ENCODE results near the gene MAMDC4. TPM values are rescaled to one million over a fixed set of nuclear protein-coding genes. Genes with fewer than 3 reads are reported as not detected.

Gene MAMDC4
- polyA plus RNA-seq, 1 experiment, result 0.63 TPM

GRCh38 chr9:136860529-136860928 is 8.4 kb downstream of the MAMDC4 start:
- POLR2A ChIA-PET, result no interaction called here
- no peak overlapping the region for H3K27ac ChIP-seq (ENCODE audit: low read depth, low read length)
- CTCF ChIA-PET, result interaction anchor here (1.2 kb wide), 1 partner anchor 18 kb away, joined by 3 read pairs; the partner anchor contains the start of gene AJM1

DNA sequence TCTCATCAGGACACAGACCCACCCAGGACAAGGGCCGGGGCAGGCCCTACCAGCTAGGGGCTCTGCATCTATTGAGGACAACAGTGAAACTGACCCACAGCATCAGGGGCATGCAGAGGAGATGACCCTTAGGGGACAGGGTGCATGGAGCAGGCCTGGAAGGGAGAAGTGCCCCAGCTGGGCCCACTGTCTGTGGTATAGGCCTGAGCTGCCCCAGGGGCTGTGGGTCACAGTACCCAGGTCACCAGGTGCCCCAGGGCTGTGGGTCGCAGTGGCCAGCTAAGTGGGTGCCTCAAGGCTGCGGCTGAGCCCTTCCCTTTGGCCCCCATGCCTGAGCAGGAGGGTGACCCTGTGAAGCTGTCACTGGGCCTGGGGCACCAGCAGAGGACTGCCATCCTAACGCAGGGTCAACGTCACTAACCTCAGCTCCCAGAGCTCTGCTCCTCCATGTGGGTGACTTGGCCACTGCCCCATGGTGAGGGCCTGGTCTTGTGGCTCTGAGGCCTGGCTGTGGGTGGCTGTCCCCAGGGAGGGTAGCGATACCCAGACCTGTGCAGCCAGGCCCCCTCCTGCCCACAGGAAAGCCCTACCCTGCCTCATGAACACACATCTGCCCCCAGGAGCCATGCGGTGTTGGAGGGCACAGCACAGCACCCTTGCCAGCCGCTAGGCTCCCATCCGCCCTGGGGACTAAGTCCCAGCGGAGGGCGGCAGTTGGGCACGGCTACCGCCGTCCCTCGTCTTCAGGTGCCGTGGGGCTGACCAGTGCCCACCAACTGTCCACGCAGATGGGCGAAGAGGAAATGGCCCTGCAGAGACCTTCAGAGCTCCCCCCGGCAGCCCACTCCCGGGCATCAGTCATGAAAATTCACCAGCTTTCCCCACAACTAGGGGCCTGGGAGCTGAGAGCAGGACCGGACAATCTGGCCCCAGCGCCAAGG is 9.1 kb downstream of the MAMDC4 start:
- Histone ChIP-seq H3K9me3 (ENCODE audit: control insufficient read depth, insufficient read depth, low read length) (no peaks in the 10 kb centered on the region), H3K27me3 (ENCODE audit: control insufficient read depth, insufficient read depth, low read length) (no peaks in the 10 kb centered on the region), H3K27ac (ENCODE audit: low read depth, low read length) (no peak overlapping the region), H3K4me3 (ENCODE audit: low read depth, low read length) (no peak overlapping the region)
- ChIA-PET CTCF (interaction anchor here (1.2 kb wide), 1 partner anchor 19 kb away, joined by 3 read pairs; the partner anchor contains the start of gene AJM1), POLR2A (interaction anchor here (0.9 kb wide), 1 partner anchor 13 kb away, joined by 3 read pairs; no protein-coding TSS in a partner anchor)
- TF ChIP-seq CTCF (IDR thresholded peaks at IDR 0.05; ENCODE audit: low read depth, low read length), result no peak
- no peak for DNase-seq (ENCODE audit: low read depth, low spot score)

More at GRCh38 chr9:136860529-136860928, 8.4 kb downstream of the MAMDC4 start:
- no peaks in the 10 kb centered on the region for H3K9me3 ChIP-seq (ENCODE audit: control insufficient read depth, insufficient read depth, low read length)
- H3K4me3 ChIP-seq (ENCODE audit: low read depth, low read length), result no peak overlapping the region
- no peak for TF ChIP-seq CTCF (IDR thresholded peaks at IDR 0.05; ENCODE audit: low read depth, low read length)
- no peaks in the 10 kb centered on the region for H3K27me3 ChIP-seq (ENCODE audit: control insufficient read depth, insufficient read depth, low read length)
- DNase-seq (ENCODE audit: low read depth, low spot score), result no peak

GRCh38 chr9:136861874-136862457 is 9.8 kb downstream of the MAMDC4 start:
- POLR2A ChIA-PET, result interaction anchor here (0.9 kb wide), 1 partner anchor 13 kb away, joined by 3 read pairs; no protein-coding TSS in a partner anchor

DNA sequence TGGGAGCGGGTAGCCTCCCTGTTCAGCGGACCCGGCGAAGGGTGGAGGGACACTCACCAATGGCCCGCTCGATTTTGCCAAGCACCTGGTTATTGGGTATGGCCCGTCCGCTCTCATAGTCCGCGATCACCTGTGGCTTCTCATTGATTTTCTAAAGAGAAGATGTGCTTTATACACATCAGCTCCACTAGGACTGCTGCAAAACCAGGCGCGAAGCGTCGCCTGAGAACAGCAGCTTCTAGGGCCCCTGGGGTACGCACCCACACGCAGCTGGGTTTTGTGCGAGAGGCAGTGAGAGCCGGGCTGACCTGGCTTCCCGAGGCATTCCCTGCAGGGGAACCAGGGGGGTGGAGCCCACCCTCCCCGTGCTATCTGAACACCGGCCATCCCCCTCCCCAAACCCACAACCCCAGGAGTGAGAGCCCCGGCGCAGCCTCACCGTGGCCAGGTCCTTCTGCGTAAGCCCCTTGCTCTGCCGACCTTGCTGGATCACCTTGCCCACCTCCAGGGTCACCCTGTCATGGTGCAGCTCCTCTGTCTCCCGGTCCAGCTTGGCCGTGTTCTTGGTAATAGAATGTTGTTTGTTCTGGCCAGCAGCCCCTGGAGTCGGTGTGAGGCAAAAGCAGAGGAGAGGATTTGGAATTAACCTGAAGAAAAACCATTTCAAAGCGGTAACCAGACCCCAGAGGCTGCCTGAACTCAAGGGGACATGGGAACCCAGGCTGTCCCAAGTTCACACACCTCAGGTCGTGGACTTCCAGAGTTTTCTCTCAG is 10.9 kb downstream of the MAMDC4 start:
- peaks cover 11% of the 10 kb centered on the region for H3K9me3 ChIP-seq (ENCODE audit: control insufficient read depth, insufficient read depth, low read length)
- ChIA-PET POLR2A (no interaction called here), CTCF (no interaction called here)
- no peak for DNase-seq (ENCODE audit: low read depth, low spot score)
- no peak overlapping the region for H3K4me3 ChIP-seq (ENCODE audit: low read depth, low read length)
- TF ChIP-seq CTCF (IDR thresholded peaks at IDR 0.05; ENCODE audit: low read depth, low read length), result no peak
- H3K27me3 ChIP-seq (ENCODE audit: control insufficient read depth, insufficient read depth, low read length), result no peaks in the 10 kb centered on the region
- no peak overlapping the region for H3K27ac ChIP-seq (ENCODE audit: low read depth, low read length)

More at GRCh38 chr9:136861874-136862457, 9.8 kb downstream of the MAMDC4 start:
- H3K4me3 ChIP-seq (ENCODE audit: low read depth, low read length), result no peak overlapping the region
- H3K27me3 ChIP-seq (ENCODE audit: control insufficient read depth, insufficient read depth, low read length), result no peaks in the 10 kb centered on the region
- H3K27ac ChIP-seq (ENCODE audit: low read depth, low read length), result no peak overlapping the region
- H3K9me3 ChIP-seq (ENCODE audit: control insufficient read depth, insufficient read depth, low read length), result peaks cover 2% of the 10 kb centered on the region; the same call in 1 of the 2 replicates
- no peak for TF ChIP-seq CTCF (IDR thresholded peaks at IDR 0.05; ENCODE audit: low read depth, low read length)
- no peak for DNase-seq (ENCODE audit: low read depth, low spot score)
- CTCF ChIA-PET, result no interaction called here
